K562 treated with DMSO at 1 percent for 24 hours (cell line): ENCODE data around the gene ARR3. TPM values are rescaled to one million over a fixed set of nuclear protein-coding genes. Genes with fewer than 3 reads are reported as not detected.

Experiments
- total RNA-seq: library from RNA; unstranded; fragments of 300-600 nt; gene quantifications from 2 replicates; pipeline ENCODE4 v1.2.3, GENCODE V29; 2022; ENCODE audit warnings: low read depth; ENCODE audit not compliant: insufficient read depth

Gene ARR3
- not detected in 2 replicates for total RNA-seq

GRCh38 chrX:70268034-70268433 lies at the start of gene ARR3:
Gene ARR3, plus strand, starts transcription at chrX:70268334. Its CDS starts 1,052 bp downstream, at chrX:70269386.

GRCh38 chrX:70234355-70234754 lies 33.8 kb upstream of the ARR3 start, which contains the start of gene AWAT1:
Gene AWAT1, plus strand, starts transcription at chrX:70234655. Its CDS starts 41 bp downstream, at chrX:70234696.

GRCh38 chrX:70260104-70260503 lies 8.0 kb upstream of the ARR3 start, which contains the start of gene P2RY4:
Gene P2RY4, minus strand, starts transcription at chrX:70260204. Its CDS starts 580 bp downstream, at chrX:70259624.

GRCh38 chrX:70281951-70282350 lies 13.8 kb downstream of the ARR3 start, which contains the start of gene RAB41:
Gene RAB41, plus strand, starts transcription at chrX:70282172. Its CDS starts 46 bp downstream, at chrX:70282218.

GRCh38 chrX:70289793-70290770 lies 21.9 kb downstream of the ARR3 start, which contains the start of the genes KIF4A and PDZD11:
Gene KIF4A, plus strand, starts transcription at chrX:70290104. Its CDS starts 355 bp downstream, at chrX:70290459.
Gene PDZD11, minus strand, starts transcription at chrX:70289927. Its CDS starts 586 bp downstream, at chrX:70289341.

Other genes with a start within 250 kb of the ARR3 start
- gene AWAT2, start 218.4 kb upstream of the ARR3 start, total RNA-seq = not detected in 2 replicates
- 1.2 and 1.3 TPM in 2 replicates for gene OTUD6A, start 205.9 kb upstream of the ARR3 start, total RNA-seq
- gene IGBP1, start 134.9 kb upstream of the ARR3 start, total RNA-seq = 73.1 and 74.3 TPM in 2 replicates
- gene DGAT2L6, start 90.9 kb upstream of the ARR3 start, total RNA-seq = not detected in 2 replicates
- not detected in 2 replicates for gene AWAT1, start 33.7 kb upstream of the ARR3 start, total RNA-seq
- gene P2RY4, start 8.1 kb upstream of the ARR3 start, total RNA-seq = not detected in 2 replicates
- gene RAB41, start 13.8 kb downstream of the ARR3 start, total RNA-seq = not detected in 2 replicates
- gene PDZD11, start 21.6 kb downstream of the ARR3 start, total RNA-seq = 43.2 and 43.4 TPM in 2 replicates
- gene KIF4A, start 21.8 kb downstream of the ARR3 start, total RNA-seq = 32.7 and 41.8 TPM in 2 replicates
- gene GDPD2, start 155.0 kb downstream of the ARR3 start, total RNA-seq = 0.23 TPM in 1 of 2 replicates, not detected in the other
- 4.8 and 8.4 TPM in 2 replicates for gene DLG3, start 176.5 kb downstream of the ARR3 start, total RNA-seq